ENCODE data around the gene MORN4. TPM values are rescaled to one million over a fixed set of nuclear protein-coding genes. Genes with fewer than 3 reads are reported as not detected.
"Not testable (repeated sequence)": the region's sequence is repeated elsewhere in the genome, so short reads cannot be mapped to it uniquely, and the experiment has no call there.

The MORN4 gene
- total RNA-seq, 2 donors from 2014 or later, result 4.9 to 8.3 TPM

DNA sequence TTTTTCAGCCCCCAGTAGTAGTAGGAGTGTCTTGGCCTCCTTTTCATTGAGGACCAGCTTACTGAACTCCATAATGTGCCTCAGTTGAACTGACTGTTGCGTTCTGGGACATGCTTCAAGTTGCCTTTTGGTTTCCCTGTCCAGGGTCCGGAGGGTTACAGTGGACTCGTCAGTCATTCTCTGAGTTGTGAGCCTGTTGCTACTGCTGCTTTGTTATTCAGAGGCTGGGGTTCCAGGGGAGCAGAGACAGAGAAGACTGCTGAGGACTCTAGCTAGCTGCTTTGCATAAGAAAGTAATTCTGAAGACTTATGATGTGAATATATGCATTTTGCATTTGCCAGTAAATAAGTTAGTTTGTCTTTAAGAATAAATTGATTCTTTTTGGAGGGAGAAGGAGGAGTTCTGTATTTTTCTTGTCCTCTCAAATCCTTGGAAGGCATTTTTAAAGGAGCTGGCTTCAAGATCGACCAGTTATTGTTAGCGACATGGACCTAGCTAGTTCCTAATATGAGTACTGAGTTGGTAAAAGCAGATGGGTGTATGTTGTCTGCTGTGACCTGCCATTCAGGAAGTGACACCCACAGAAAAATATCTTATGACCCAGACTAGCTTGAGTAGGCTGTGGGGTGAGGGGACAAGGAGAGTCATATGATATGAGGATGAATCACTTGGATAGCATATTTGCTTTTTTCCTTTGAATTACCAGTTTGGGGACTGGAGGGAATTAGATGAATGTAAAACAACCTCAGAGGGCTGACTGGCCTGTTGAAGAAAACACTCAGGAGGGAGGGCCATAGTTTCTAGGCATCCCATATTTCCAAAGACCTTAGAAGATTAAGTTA, 15.5 kb upstream of the MORN4 start:
- Histone ChIP-seq H3K4me1 (no peaks in the 10 kb centered on the region), H3K27ac (peak overlapping the region in 1 of 4 donors; percentile 63), H3K4me3 (no peak overlapping the region), H3K36me3 (replicated peaks in 1 of 2; ENCODE audit: insufficient read depth in 1 of 2, low read depth in 2 of 2) (peaks cover 6 to 13% of the 10 kb centered on the region in 2 donors), H3K27me3 (no peaks in the 10 kb centered on the region), H3K9me3 (no peaks in the 10 kb centered on the region)
- ATAC-seq, result peak; percentile 47
- intact Hi-C loops (cut with DNase I), result no loop called here
- 76 to 80% methylated on average over 5 of the region's 5 CpGs for WGBS, 2 donors
- TF ChIP-seq POLR2A (IDR thresholded peaks at IDR 0.05), result peak in 2 of 3 donors; percentile 11 to 42
- TF ChIP-seq, protein P1, sequence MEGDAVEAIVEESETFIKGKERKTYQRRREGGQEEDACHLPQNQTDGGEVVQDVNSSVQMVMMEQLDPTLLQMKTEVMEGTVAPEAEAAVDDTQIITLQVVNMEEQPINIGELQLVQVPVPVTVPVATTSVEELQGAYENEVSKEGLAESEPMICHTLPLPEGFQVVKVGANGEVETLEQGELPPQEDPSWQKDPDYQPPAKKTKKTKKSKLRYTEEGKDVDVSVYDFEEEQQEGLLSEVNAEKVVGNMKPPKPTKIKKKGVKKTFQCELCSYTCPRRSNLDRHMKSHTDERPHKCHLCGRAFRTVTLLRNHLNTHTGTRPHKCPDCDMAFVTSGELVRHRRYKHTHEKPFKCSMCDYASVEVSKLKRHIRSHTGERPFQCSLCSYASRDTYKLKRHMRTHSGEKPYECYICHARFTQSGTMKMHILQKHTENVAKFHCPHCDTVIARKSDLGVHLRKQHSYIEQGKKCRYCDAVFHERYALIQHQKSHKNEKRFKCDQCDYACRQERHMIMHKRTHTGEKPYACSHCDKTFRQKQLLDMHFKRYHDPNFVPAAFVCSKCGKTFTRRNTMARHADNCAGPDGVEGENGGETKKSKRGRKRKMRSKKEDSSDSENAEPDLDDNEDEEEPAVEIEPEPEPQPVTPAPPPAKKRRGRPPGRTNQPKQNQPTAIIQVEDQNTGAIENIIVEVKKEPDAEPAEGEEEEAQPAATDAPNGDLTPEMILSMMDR (IDR thresholded peaks at IDR 0.05), result no peak
- DNase-seq, result peak in 1 of 4 donors; percentile 56

DNA sequence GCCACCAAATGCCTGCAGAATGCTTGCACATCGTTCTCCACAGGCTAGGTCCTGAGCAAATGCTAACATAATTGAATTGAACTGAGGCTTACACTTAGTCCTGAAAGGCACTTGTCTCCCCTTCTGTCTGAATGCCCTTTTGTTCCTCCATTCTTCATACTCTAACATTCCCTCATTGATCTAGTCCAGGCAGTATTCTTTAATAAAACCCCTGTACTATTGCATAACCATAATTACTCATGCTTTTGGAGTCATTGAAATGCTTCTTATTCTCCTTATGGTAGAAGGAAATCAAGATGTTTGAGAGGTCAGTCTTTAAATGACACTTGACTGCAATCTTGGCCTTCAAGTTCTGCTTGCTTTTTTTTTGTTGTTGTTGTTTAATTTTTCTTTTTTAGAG, 14.3 kb upstream of the MORN4 start:
- DNase-seq (no peak), ATAC-seq (no peak)
- Histone ChIP-seq H3K27me3 (no peaks in the 10 kb centered on the region), H3K4me1 (peaks cover under 1% of the 10 kb centered on the region), H3K9me3 (no peaks in the 10 kb centered on the region), H3K27ac (peak overlapping the region in 1 of 4 donors; percentile 15), H3K4me3 (no peak overlapping the region), H3K36me3 (replicated peaks in 1 of 2; ENCODE audit: insufficient read depth in 1 of 2, low read depth in 2 of 2) (peaks cover 6 to 10% of the 10 kb centered on the region in 2 donors)
- intact Hi-C loops (cut with DNase I), result no loop called here
- 83 to 95% methylated on average over 1 of the region's 1 CpG for WGBS, 2 donors
- TF ChIP-seq, protein P1 (IDR thresholded peaks at IDR 0.05), result no peak
- TF ChIP-seq POLR2A (IDR thresholded peaks at IDR 0.05), result no peak

DNA sequence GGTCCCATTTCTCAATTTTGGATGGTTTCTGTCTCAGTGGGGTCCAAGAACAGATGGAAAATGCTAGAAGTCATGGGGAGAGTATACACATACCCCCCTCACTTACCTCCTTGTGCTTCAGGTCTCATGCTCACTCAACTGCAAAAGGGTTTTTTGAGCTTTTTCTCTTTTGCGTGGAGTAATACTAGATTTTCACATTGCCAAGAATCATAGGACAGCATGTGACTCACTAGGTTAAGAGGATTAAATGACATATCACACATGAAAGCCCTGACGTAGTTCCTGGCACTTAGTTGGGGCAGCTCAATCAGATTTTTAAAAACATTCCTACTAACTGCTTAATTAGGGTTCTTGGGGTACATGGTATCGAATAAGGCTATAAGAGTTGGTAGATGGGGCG, 11.6 kb upstream of the MORN4 start:
- no peak for ATAC-seq
- Histone ChIP-seq H3K36me3 (replicated peaks in 1 of 2; ENCODE audit: insufficient read depth in 1 of 2, low read depth in 2 of 2) (peaks cover 0 to 3% of the 10 kb centered on the region in 2 donors), H3K9me3 (no peaks in the 10 kb centered on the region), H3K27me3 (no peaks in the 10 kb centered on the region), H3K4me1 (peaks cover 15% of the 10 kb centered on the region), H3K27ac (no peak overlapping the region), H3K4me3 (no peak overlapping the region)
- no peak for DNase-seq
- 94 to 100% methylated on average over 4 of the region's 4 CpGs for WGBS, 2 donors
- TF ChIP-seq, protein P1 (IDR thresholded peaks at IDR 0.05), result no peak
- TF ChIP-seq POLR2A (IDR thresholded peaks at IDR 0.05), result no peak
- intact Hi-C loops (cut with DNase I), result no loop called here

DNA sequence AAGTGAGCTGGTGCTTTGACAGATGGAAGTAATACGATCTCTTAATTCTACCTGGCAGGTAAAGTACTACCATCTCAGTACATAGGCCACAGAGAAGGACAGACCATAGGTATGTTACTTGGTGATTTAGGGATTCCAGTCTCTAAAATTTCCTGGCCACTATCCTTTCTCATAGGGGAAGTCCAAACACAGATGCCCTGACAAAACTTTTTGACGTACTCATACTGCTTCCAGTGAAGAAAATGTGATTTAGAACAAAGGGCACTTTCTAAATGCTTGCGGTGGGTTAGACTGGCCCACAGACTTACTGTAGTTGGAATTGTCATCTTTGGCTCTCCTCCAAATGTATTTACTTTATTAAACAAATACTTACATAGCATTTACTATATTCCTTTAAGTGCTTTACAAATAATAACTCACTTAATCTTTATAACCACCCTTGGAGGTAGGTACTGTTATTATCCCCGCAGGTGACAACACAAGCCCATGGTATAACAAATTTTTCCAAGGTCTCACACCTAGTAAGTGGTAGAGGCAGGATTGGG, 10.2 kb upstream of the MORN4 start:
- Histone ChIP-seq H3K36me3 (replicated peaks in 1 of 2; ENCODE audit: insufficient read depth in 1 of 2, low read depth in 2 of 2) (peaks cover 0 to 3% of the 10 kb centered on the region in 2 donors), H3K4me3 (no peak overlapping the region), H3K9me3 (no peaks in the 10 kb centered on the region), H3K4me1 (peaks cover 15% of the 10 kb centered on the region), H3K27me3 (no peaks in the 10 kb centered on the region), H3K27ac (no peak overlapping the region)
- TF ChIP-seq, protein P1 (IDR thresholded peaks at IDR 0.05), result no peak
- no peak for TF ChIP-seq POLR2A (IDR thresholded peaks at IDR 0.05)
- intact Hi-C loops (cut with DNase I), result no loop called here
- WGBS, 2 donors, result 88 to 92% methylated on average over 4 of the region's 4 CpGs
- ATAC-seq (no peak), DNase-seq (no peak)

DNA sequence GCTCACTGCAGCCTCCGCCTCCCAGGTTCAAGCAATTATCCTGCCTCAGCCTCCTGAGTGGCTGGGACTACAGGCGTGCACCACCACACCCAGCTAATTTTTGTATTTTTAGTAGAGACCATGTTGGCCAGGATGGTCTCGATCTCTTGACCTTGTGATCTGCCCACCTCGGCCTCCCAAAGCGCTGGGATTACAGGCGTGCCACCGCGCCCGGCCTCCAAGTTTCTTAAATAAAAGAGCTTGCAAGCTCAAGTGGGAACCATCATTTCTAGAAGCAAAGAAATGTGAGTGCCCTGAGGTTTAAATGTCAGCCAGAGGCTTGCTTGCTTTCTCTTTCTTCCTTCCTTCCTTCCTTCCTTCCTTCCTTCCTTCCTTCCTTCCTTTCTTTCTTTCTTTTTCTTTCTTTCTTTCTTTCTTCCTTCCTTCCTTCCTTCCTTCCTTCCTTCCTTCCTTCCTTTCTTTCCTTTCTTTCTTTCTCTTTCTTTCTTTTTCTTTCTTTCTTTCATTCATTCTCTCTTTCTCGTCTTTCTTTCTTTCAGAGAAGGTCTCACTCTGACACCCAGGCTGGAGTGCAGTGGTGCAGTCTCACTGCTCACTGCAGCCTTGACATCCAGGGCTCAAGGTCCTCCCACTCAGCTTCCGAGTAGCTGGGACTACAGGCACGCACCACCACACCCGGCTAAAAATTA, 9.3 kb upstream of the MORN4 start:
- H3K4me1 ChIP-seq, result peaks cover 15% of the 10 kb centered on the region
- ATAC-seq; H3K27me3 ChIP-seq; intact Hi-C loops (cut with DNase I); DNase-seq; H3K27ac ChIP-seq; H3K4me3 ChIP-seq; H3K9me3 ChIP-seq; H3K36me3 ChIP-seq (replicated peaks in 1 of 2; ENCODE audit: insufficient read depth in 1 of 2, low read depth in 2 of 2): not testable (repeated sequence)
- 92 to 95% methylated on average over 11 to 13 of the region's 13 CpGs for WGBS, 2 donors
